Stimulated activated CD4-positive, alpha-beta T cell treated with anti-CD3 and anti-CD28 coated beads, Interleukin-1b, Interleukin-23, amount 100 ng/mL, for 4 hours (primary cell): ENCODE results near the gene SLC10A3.

ENCODE experiments used
- DNase-seq, 2 donors: peaks; one replicate each; pipeline ENCODE4 v3.0.0-alpha.2; 2020; ENCODE audit warnings: low read depth in 2 of 2

Gene SLC10A3

GRCh38 chrX:154465601-154466000 lies 24.8 kb downstream of the SLC10A3 start:
- DNase-seq: no peak

- no peak for DNase-seq
Observed at GRCh38 chrX:154464806-154465365, 25.5 kb downstream of the SLC10A3 start.

GRCh38 chrX:154463611-154464220 lies 26.7 kb downstream of the SLC10A3 start:
- no peak for DNase-seq

GRCh38 chrX:154462396-154462795 lies 28.0 kb downstream of the SLC10A3 start:
- no peak for DNase-seq

- DNase-seq: no peak
Observed at GRCh38 chrX:154460326-154460725, 30.1 kb downstream of the SLC10A3 start.

- DNase-seq: no peak
Observed at GRCh38 chrX:154459832-154460231, 30.6 kb downstream of the SLC10A3 start.

- no peak for DNase-seq
Observed at GRCh38 chrX:154458954-154459778, 31.3 kb downstream of the SLC10A3 start.

GRCh38 chrX:154458116-154458953 lies 32.1 kb downstream of the SLC10A3 start, which contains the start of gene PLXNA3:
TSS of gene PLXNA3 (plus strand) at chrX:154458281. CDS start at chrX:154460184, 1,903 bp downstream.
- peak; percentile 55 to 59 for DNase-seq

GRCh38 chrX:154457491-154458115 lies 32.8 kb downstream of the SLC10A3 start:
- peak; percentile 25 to 42 for DNase-seq

- no peak for DNase-seq
Observed at GRCh38 chrX:154452823-154453222, 37.6 kb downstream of the SLC10A3 start.

- DNase-seq: no peak
Observed at GRCh38 chrX:154450312-154450711, 40.1 kb downstream of the SLC10A3 start.

- DNase-seq: no peak
Observed at GRCh38 chrX:154449618-154450017, 40.8 kb downstream of the SLC10A3 start.

GRCh38 chrX:154448484-154448883 lies 41.9 kb downstream of the SLC10A3 start:
- DNase-seq: no peak

- no peak for DNase-seq
Observed at GRCh38 chrX:154446430-154446829, 44.0 kb downstream of the SLC10A3 start.

- DNase-seq: no peak
Observed at GRCh38 chrX:154445776-154446175, 44.7 kb downstream of the SLC10A3 start.

GRCh38 chrX:154444755-154445246 lies 45.6 kb downstream of the SLC10A3 start:
- no peak for DNase-seq

- peak; percentile 37 to 73 for DNase-seq
Observed at GRCh38 chrX:154443992-154444754, 46.3 kb downstream of the SLC10A3 start, which contains the start of gene FAM50A. TSS of gene FAM50A (plus strand) at chrX:154444141. CDS start at chrX:154444236, 95 bp downstream.

GRCh38 chrX:154443479-154443910 lies 46.9 kb downstream of the SLC10A3 start:
- no peak for DNase-seq

- no peak for DNase-seq
Observed at GRCh38 chrX:154441984-154442707, 48.3 kb downstream of the SLC10A3 start.

GRCh38 chrX:154441564-154441963 lies 48.9 kb downstream of the SLC10A3 start:
- DNase-seq: no peak
